Cardiac muscle cell (in vitro differentiated cells and primary cell): Measurements from ENCODE around the gene LRRC25. TPM values are rescaled to one million over a fixed set of nuclear protein-coding genes. Genes with fewer than 3 reads are reported as not detected.
A peak's percentile ranks its signal among the peaks of the same experiment; 100 is the strongest.
"Not testable (repeated sequence)": the region's sequence is repeated elsewhere in the genome, so short reads cannot be mapped to it uniquely, and the experiment has no call there.

Experiments used
- DNase-seq, 2 donors: peaks; one replicate each; pipeline versions ENCODE4 v3.0.0 to v3.0.0-alpha.2; 2010 to 2017; ENCODE audit warnings: low read depth in 1 of 2, low spot score in 1 of 2
- H3K27ac ChIP-seq: fragments of 200-600 bp; sonication (generic); 2 replicates; pipeline ENCODE4 v1.5.1; 2016
- H3K27me3 ChIP-seq: fragments of 200-600 bp; sonication (generic); 2 replicates; pipeline ENCODE4 v1.6.0; 2016; ENCODE audit warnings: control low read depth
- H3K36me3 ChIP-seq: fragments of 200-600 bp; sonication (generic); 2 replicates; pipeline ENCODE4 v1.5.1; 2016; ENCODE audit warnings: control low read depth
- H3K4me1 ChIP-seq: fragments of 200-600 bp; sonication (generic); 2 replicates; pipeline ENCODE4 v1.8.1; 2017; ENCODE audit warnings: low read depth, mild to moderate bottlenecking, mixed run types
- H3K4me3 ChIP-seq: fragments of 200-600 bp; sonication (generic); 2 replicates; pipeline ENCODE4 v1.5.1; 2016; ENCODE audit warnings: mild to moderate bottlenecking
- H3K9me3 ChIP-seq: fragments of 200-600 bp; sonication (generic); 2 replicates; pipeline ENCODE4 v1.5.1; 2017; ENCODE audit warnings: low read depth, mild to moderate bottlenecking, control low read depth
- CTCF ChIP-seq: IDR thresholded peaks from 2 replicates; pipeline ENCODE4 v1.5.1; 2012; ENCODE audit warnings: low read depth, mild to moderate bottlenecking, low read length
- polyA plus RNA-seq: library from polyadenylated mRNA; unstranded; fragments of >200 nt; fragmentation: Nextera tagmentation; extraction: Ambion mirVana; gene quantifications from 2 replicates; pipeline ENCODE4 v1.2.1, GENCODE V29; 2016
- total RNA-seq: library from RNA; depleted of rRNA; stranded (reverse); fragments of >200 nt; gene quantifications from 2 replicates; pipeline ENCODE4 v1.2.3, GENCODE V29; 2016

Gene LRRC25
- total and polyA plus RNA-seq, 2 experiments from 2014 or later: not detected

- no peak for TF ChIP-seq CTCF
- no peak for DNase-seq
- H3K4me3 ChIP-seq: no peak overlapping the region
These were observed 46.9 kb downstream of the LRRC25 start for GRCh38 chr19:18350490-18350889.

GRCh38 chr19:18349524-18350128 lies 47.8 kb downstream of the LRRC25 start:
- Histone ChIP-seq H3K27ac (no peak overlapping the region), H3K9me3 (no peaks in the 10 kb centered on the region), H3K36me3 (no peaks in the 10 kb centered on the region), H3K27me3 (no peaks in the 10 kb centered on the region), H3K4me1 (no peaks in the 10 kb centered on the region), H3K4me3 (no peak overlapping the region)
- peak; percentile 43 to 76 for DNase-seq
- peak; percentile 90 for TF ChIP-seq CTCF

More at GRCh38 chr19:18350490-18350889, 46.9 kb downstream of the LRRC25 start:
- no peak overlapping the region for H3K27ac ChIP-seq
- H3K27me3 ChIP-seq: no peaks in the 10 kb centered on the region
- H3K36me3 ChIP-seq: no peaks in the 10 kb centered on the region
- H3K4me1 ChIP-seq: no peaks in the 10 kb centered on the region
- H3K9me3 ChIP-seq: no peaks in the 10 kb centered on the region

DNA sequence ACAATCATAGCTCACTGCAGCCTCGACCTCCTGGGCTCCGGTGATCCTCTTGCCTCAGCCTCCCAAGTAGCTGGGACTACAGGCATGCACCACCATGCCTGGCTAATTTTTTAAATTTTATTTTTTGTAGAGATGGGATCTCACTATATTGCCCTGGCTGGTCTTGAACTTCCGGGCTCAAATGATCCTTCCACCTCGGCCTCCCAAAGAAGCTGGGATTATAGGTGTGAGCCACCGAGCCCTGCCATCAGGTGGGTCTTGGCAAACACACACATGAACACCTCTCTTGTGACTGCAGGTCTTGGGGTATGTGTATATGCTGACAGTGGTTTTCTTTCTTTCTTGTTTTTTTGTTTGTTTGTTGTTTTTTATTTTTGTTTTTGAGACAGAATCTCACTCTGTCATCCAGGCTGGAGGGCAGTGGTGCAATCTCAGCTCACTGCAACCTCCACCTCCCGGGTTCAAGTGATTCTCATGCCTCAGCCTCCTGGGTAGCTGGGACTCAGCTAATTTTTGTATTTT lies 48.5 kb downstream of the LRRC25 start:
- not testable (repeated sequence) for H3K4me1 ChIP-seq, H3K4me3 ChIP-seq, DNase-seq, H3K36me3 ChIP-seq, H3K9me3 ChIP-seq, H3K27ac ChIP-seq, H3K27me3 ChIP-seq

DNA sequence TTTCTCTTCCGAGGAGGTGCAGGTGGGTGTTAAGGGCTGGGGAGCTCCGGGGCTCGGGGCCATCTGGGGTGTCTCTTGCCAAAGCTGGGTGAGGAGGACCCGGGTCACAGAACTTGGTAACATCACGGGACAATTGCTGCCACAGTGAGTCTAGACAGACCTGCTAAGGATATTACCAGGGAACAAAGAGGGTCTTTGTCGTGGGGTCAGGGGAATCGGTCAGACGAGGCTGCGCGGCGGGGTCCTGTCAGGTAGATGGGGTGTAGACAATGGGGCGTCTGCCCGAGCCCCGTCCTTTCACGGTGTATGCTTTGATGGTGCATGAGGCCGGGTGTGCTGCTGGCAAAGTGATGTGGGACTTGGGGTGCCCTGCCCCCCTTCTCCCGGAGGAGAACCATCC lies 49.3 kb downstream of the LRRC25 start:
- no peak for DNase-seq
- no peak for TF ChIP-seq CTCF
- no peaks in the 10 kb centered on the region for H3K36me3 ChIP-seq
- no peaks in the 10 kb centered on the region for H3K27me3 ChIP-seq
- no peak overlapping the region for H3K4me3 ChIP-seq
- H3K27ac ChIP-seq: no peak overlapping the region
- no peaks in the 10 kb centered on the region for H3K9me3 ChIP-seq
- no peaks in the 10 kb centered on the region for H3K4me1 ChIP-seq

DNA sequence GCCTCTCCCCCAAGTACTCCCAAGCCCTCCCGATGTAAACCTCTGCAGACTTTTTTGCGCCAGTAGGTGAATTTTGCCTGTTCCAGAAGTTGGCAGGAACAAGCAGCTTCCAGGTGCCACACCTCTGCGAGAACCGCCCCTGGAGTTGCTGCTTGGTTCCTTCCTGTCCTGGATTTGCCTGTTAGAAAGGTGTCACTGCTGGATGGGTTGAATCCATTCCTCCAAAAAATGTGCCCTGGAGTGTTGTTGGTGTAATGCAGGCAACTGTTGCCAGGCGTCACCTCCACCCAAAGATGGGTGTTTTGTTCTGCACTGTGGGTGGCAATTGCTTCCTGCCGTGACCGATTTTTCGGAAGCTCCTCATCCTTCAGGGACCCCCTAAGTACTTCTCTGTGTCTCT lies 51.3 kb downstream of the LRRC25 start:
- no peaks in the 10 kb centered on the region for H3K9me3 ChIP-seq
- no peak overlapping the region for H3K4me3 ChIP-seq
- no peak for TF ChIP-seq CTCF
- no peaks in the 10 kb centered on the region for H3K36me3 ChIP-seq
- no peak overlapping the region for H3K27ac ChIP-seq
- DNase-seq: no peak
- H3K4me1 ChIP-seq: peaks cover 3% of the 10 kb centered on the region
- no peaks in the 10 kb centered on the region for H3K27me3 ChIP-seq

DNA sequence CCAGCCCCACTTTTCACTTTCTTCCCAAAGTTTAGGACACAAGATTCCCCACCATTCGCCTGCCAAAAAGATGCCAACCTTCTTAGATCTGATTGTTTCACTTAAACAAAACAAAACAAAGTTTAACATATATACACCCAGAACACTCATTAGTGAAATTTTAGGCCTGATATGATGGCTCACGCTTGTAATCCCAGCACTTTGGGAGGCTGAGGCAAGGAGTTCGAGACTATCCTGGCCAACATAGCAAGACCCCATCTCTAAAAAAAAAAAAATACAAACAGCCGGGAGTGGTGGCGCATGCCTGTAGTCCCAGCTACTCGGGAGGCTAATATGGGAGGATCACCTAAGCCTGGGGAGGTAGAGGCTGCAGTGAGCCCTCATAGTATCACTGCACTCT lies 52.1 kb downstream of the LRRC25 start:
- H3K4me1 ChIP-seq: peaks cover 3% of the 10 kb centered on the region
- no peaks in the 10 kb centered on the region for H3K9me3 ChIP-seq
- H3K36me3 ChIP-seq: no peaks in the 10 kb centered on the region
- H3K27ac ChIP-seq: no peak overlapping the region
- TF ChIP-seq CTCF: no peak
- H3K27me3 ChIP-seq: no peaks in the 10 kb centered on the region
- no peak for DNase-seq
- H3K4me3 ChIP-seq: no peak overlapping the region
